ENCODE data around the gene MMUT. TPM values are rescaled to one million over a fixed set of nuclear protein-coding genes. Genes with fewer than 3 reads are reported as not detected.

MMUT gene
- total RNA-seq, 4 donors from 2014 or later, result 19.3 to 27.6 (median 23.6) TPM

DNA sequence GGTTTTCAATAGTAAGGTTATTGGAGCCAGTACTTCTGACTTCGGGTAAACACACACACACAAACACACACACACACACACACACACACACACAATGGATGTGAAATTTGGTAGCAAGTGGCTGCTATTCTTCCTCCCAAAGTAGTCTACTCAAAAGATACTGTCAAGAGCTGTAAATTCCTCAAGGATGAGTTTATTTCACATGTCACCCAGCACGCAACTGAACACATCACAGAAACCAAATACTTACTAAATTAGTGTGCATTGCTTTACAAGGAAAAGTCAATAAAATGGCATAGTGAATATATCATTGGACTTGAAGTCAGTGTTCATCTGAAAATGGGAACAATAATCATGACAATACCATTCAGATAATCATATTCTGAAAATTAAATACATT is 32.9 kb downstream of the MMUT start:
- WGBS, 2 donors (ENCODE audit: low coverage in 1 of 2), result 76 to 79% methylated on average over 2 of the region's 2 CpGs
- TF ChIP-seq POLR2A (IDR thresholded peaks at IDR 0.05) (no peak), POLR2AphosphoS5 (IDR thresholded peaks at IDR 0.05) (no peak)
- H3K9me3 ChIP-seq, result no peaks in the 10 kb centered on the region

DNA sequence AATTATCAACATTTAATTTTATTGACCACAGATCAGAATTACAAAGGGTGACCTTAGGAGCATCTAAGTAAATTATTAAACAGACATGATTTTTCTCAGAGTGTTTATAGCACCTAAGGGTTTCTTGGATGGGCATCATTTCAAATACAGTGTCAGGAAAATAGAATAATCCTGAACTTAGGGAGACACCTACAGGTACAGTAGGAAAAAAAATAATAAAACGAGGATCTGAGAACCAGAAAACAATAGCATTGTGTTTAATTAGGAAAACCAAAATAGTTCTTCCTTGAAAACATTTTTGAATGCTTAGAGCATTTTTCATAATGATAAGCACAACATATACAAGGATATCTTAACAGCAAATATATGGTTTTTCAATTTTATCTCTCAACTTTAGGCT is 39.2 kb downstream of the MMUT start:
- Histone ChIP-seq H3K27ac (no peak overlapping the region), H3K27me3 (no peaks in the 10 kb centered on the region), H3K4me1 (no peaks in the 10 kb centered on the region), H3K4me3 (no peak overlapping the region), H3K36me3 (peaks cover 0 to 13% of the 10 kb centered on the region in 2 donors), H3K9me3 (no peaks in the 10 kb centered on the region)
- TF ChIP-seq, protein P1, sequence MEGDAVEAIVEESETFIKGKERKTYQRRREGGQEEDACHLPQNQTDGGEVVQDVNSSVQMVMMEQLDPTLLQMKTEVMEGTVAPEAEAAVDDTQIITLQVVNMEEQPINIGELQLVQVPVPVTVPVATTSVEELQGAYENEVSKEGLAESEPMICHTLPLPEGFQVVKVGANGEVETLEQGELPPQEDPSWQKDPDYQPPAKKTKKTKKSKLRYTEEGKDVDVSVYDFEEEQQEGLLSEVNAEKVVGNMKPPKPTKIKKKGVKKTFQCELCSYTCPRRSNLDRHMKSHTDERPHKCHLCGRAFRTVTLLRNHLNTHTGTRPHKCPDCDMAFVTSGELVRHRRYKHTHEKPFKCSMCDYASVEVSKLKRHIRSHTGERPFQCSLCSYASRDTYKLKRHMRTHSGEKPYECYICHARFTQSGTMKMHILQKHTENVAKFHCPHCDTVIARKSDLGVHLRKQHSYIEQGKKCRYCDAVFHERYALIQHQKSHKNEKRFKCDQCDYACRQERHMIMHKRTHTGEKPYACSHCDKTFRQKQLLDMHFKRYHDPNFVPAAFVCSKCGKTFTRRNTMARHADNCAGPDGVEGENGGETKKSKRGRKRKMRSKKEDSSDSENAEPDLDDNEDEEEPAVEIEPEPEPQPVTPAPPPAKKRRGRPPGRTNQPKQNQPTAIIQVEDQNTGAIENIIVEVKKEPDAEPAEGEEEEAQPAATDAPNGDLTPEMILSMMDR (IDR thresholded peaks at IDR 0.05), result no peak
- TF ChIP-seq POLR2A (IDR thresholded peaks at IDR 0.05), result no peak
- TF ChIP-seq POLR2AphosphoS5 (IDR thresholded peaks at IDR 0.05), result no peak
- TF ChIP-seq EP300 (IDR thresholded peaks at IDR 0.05), result no peak
- 27 to 30% methylated on average over 1 of the region's 1 CpG for WGBS, 2 donors (ENCODE audit: low coverage in 1 of 2)
- ATAC-seq, result no peak

More for the DNA sequence above, 32.9 kb downstream of the MMUT start:
- Histone ChIP-seq H3K4me1 (no peaks in the 10 kb centered on the region), H3K27ac (no peak overlapping the region), H3K4me3 (no peak overlapping the region), H3K36me3 (peaks cover 12 to 77% of the 10 kb centered on the region in 2 donors), H3K27me3 (no peaks in the 10 kb centered on the region)
- no peak for ATAC-seq

DNA sequence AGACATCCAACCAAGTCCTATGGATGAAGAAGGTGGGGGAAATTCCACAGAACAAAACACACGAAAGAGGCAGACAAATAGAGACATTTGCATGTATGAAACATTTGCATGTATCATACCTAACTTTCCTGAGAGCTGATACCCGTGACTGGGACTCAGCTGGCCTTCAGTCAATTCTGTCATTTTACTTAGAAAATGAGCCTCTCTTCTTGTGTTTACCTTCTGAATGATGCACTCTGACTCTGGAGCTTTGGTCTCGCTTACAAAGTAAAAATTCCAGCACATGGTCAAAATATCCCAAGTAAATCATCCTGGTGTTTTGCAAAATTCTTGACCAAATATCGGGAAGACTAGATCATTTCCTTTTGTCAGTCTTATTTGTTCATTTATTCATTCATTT is 46.9 kb downstream of the MMUT start:
- H3K4me1 ChIP-seq, result no peaks in the 10 kb centered on the region
- H3K27ac ChIP-seq, result no peak overlapping the region
- no peak for TF ChIP-seq POLR2A (IDR thresholded peaks at IDR 0.05)
- TF ChIP-seq, protein P1 (IDR thresholded peaks at IDR 0.05), result no peak
- TF ChIP-seq EP300 (IDR thresholded peaks at IDR 0.05), result no peak
- TF ChIP-seq POLR2AphosphoS5 (IDR thresholded peaks at IDR 0.05), result no peak
- H3K36me3 ChIP-seq, result no peaks in the 10 kb centered on the region
- H3K4me3 ChIP-seq, result no peak overlapping the region
- WGBS, 2 donors (ENCODE audit: low coverage in 1 of 2), result 70 to 74% methylated on average over 4 of the region's 4 CpGs
- no peaks in the 10 kb centered on the region for H3K27me3 ChIP-seq
- H3K9me3 ChIP-seq, result no peaks in the 10 kb centered on the region
- ATAC-seq, result no peak

DNA sequence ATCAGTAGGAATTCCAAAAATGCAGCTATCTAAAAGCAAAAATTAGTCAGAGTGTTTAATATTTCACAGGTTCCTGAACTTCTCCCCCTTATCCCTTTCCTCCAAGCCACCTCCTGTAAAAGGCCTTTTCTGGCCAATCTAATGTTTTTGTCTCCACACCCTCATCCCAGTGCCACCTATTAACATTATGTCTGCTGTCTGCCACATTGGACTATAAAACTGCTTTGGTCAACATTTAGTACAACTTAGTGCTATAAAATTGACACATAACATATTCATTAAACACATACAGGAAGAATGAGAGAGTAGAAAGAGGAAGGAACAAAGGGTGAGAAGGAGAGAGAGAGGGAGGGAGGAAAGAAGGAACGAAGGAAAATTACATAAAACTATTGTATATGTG is 47.7 kb downstream of the MMUT start:
- no peaks in the 10 kb centered on the region for H3K9me3 ChIP-seq
- 36% methylated on average over 1 of the region's 1 CpG for WGBS, 2 donors (ENCODE audit: low coverage in 1 of 2)
- ATAC-seq, result no peak
- H3K4me1 ChIP-seq, result no peaks in the 10 kb centered on the region
- no peak overlapping the region for H3K27ac ChIP-seq
- TF ChIP-seq, protein P1 (IDR thresholded peaks at IDR 0.05), result no peak
- TF ChIP-seq EP300 (IDR thresholded peaks at IDR 0.05), result no peak
- no peak for TF ChIP-seq POLR2AphosphoS5 (IDR thresholded peaks at IDR 0.05)
- TF ChIP-seq POLR2A (IDR thresholded peaks at IDR 0.05), result no peak
- H3K36me3 ChIP-seq, result no peaks in the 10 kb centered on the region
- no peaks in the 10 kb centered on the region for H3K27me3 ChIP-seq
- H3K4me3 ChIP-seq, result no peak overlapping the region

GRCh38 chr6:49410564-49410963 is 52.5 kb downstream of the MMUT start:
- ATAC-seq, result no peak
- Histone ChIP-seq H3K27ac (no peak overlapping the region), H3K9me3 (no peaks in the 10 kb centered on the region), H3K4me1 (no peaks in the 10 kb centered on the region), H3K4me3 (no peak overlapping the region), H3K27me3 (no peaks in the 10 kb centered on the region), H3K36me3 (no peaks in the 10 kb centered on the region)
- TF ChIP-seq, protein P1 (IDR thresholded peaks at IDR 0.05), result no peak
- TF ChIP-seq EP300 (IDR thresholded peaks at IDR 0.05) (no peak), POLR2A (IDR thresholded peaks at IDR 0.05) (no peak), POLR2AphosphoS5 (IDR thresholded peaks at IDR 0.05) (no peak)
- 56 to 67% methylated on average over 3 of the region's 3 CpGs for WGBS, 2 donors (ENCODE audit: low coverage in 1 of 2)
